Upper lobe of left lung (tissue), 6 donors: ENCODE results near the gene IFIT3. TPM values are rescaled to one million over a fixed set of nuclear protein-coding genes. Genes with fewer than 3 reads are reported as not detected.
"Not testable (repeated sequence)": the region's sequence is repeated elsewhere in the genome, so short reads cannot be mapped to it uniquely, and the experiment has no call there.

Experiments used
- ATAC-seq, 2 donors: fragments of 200-7000 bp; cut with Tn5 transposase; one replicate each; pipeline ENCODE4 v1.9.1; 2022; ENCODE audit warnings: mild to moderate bottlenecking in 2 of 2, moderate library complexity in 2 of 2; ENCODE audit not compliant: low FRiP score in 2 of 2
- DNase-seq, 2 donors: peaks; one replicate each; pipeline ENCODE4 v3.0.0-alpha.2; 2019 to 2020
- H3K27ac ChIP-seq, 4 donors: fragments of 200-600 bp; sonication (generic); one replicate each; pipeline ENCODE4 v1.5.1; 2016 to 2019
- H3K27me3 ChIP-seq, 4 donors: fragments of 200-600 bp; sonication (generic); one replicate each; pipeline ENCODE4 v1.5.1; 2017 to 2019
- H3K36me3 ChIP-seq, 4 donors: fragments of 200-600 bp; sonication (generic); one replicate each; pipeline ENCODE4 v1.5.1; 2016 to 2019
- H3K4me1 ChIP-seq, 4 donors: fragments of 200-600 bp; sonication (generic); one replicate each; pipeline ENCODE4 v1.5.1; 2018 to 2019
- H3K4me3 ChIP-seq, 4 donors: fragments of 200-600 bp; sonication (generic); one replicate each; pipeline ENCODE4 v1.5.1; 2017 to 2019; ENCODE audit warnings: mild to moderate bottlenecking in 2 of 4, moderate library complexity in 1 of 4
- H3K9me3 ChIP-seq, 4 donors: fragments of 200-600 bp; sonication (generic); one replicate each; pipeline ENCODE4 v1.5.1; 2018 to 2019
- CTCF ChIP-seq, 6 experiments: fragments of 450-650 bp in 4 of 6; fragments of 200-600 bp in 2 of 6; sonication (generic) in 2 of 6; IDR thresholded peaks; one replicate each; pipeline ENCODE4 v1.5.1; 2016 to 2019; ENCODE audit warnings: antibody characterized with exemption in 6 of 6
- EP300 ChIP-seq, 4 donors: sonication (generic); formaldehyde crosslinking; IDR thresholded peaks; one replicate each; pipeline ENCODE4 v1.5.1; 2017; ENCODE audit warnings: antibody characterized with exemption in 4 of 4, control low read depth in 2 of 4
- POLR2A ChIP-seq, 4 donors: fragments of 450-650 bp; IDR thresholded peaks; one replicate each; pipeline ENCODE4 v1.5.1; 2016 to 2017; ENCODE audit warnings: antibody characterized with exemption in 4 of 4, mild to moderate bottlenecking in 2 of 4
- POLR2AphosphoS5 ChIP-seq, 2 donors: sonication (generic); formaldehyde crosslinking; IDR thresholded peaks; one replicate each; pipeline ENCODE4 v1.5.1; 2017; ENCODE audit warnings: antibody characterized with exemption in 2 of 2
- WGBS, 2 donors: methylation state at CpG; one replicate each; pipeline ENCODE4 v1.1.5; 2017 to 2018; 5-methylcytosine and 5-hydroxymethylcytosine counted together
- total RNA-seq, 6 donors: library from RNA; depleted of rRNA in 4 of 6; stranded (reverse); fragments of >200 nt in 4 of 6; gene quantifications; one replicate each; pipeline versions ENCODE4 v1.1.0 to v1.2.1, GENCODE V29; 2016 to 2021
- donor health status: DM: no; HTN: no; CAD: no; lungs with moderate emphysema.
- donor health status: DM: no; HTN: yes; CAD: no; lungs with severe emphysema.

The IFIT3 gene
- total RNA-seq, 6 donors from 2014 or later = 27.2 to 81.9 (median 33.8) TPM

- H3K4me1 ChIP-seq = peaks cover 52 to 64% (median 58%) of the 10 kb centered on the region in 4 donors
- TF ChIP-seq POLR2A (IDR thresholded peaks at IDR 0.05) = no peak
- TF ChIP-seq POLR2AphosphoS5 (IDR thresholded peaks at IDR 0.05) = no peak
- no peak for TF ChIP-seq CTCF (IDR thresholded peaks at IDR 0.05)
- no peak for TF ChIP-seq EP300 (IDR thresholded peaks at IDR 0.05)
- peak overlapping the region in 3 of 4 donors; percentile 45 to 54 (median 50) for H3K4me3 ChIP-seq
- 70 to 85% methylated on average over 2 of the region's 2 CpGs for WGBS, 2 donors
- no peaks in the 10 kb centered on the region for H3K27me3 ChIP-seq
- H3K27ac ChIP-seq = peak overlapping the region; percentile 86 to 95 (median 90)
- no peaks in the 10 kb centered on the region for H3K36me3 ChIP-seq
- no peak for ATAC-seq
- no peak for DNase-seq
- no peaks in the 10 kb centered on the region for H3K9me3 ChIP-seq
Observed at GRCh38 chr10:89329151-89329550, 1.4 kb downstream of the IFIT3 start.

- not testable (repeated sequence) for DNase-seq, ATAC-seq, H3K4me3 ChIP-seq, H3K27me3 ChIP-seq, H3K9me3 ChIP-seq, H3K36me3 ChIP-seq
- Histone ChIP-seq H3K27ac (peak overlapping the region; percentile 22 to 95 (median 88)), H3K4me1 (peaks cover 58 to 72% (median 63%) of the 10 kb centered on the region in 4 donors)
- 54 to 56% methylated on average over 3 of the region's 3 CpGs for WGBS, 2 donors
Observed at GRCh38 chr10:89330014-89330413, 2.2 kb downstream of the IFIT3 start.

DNA sequence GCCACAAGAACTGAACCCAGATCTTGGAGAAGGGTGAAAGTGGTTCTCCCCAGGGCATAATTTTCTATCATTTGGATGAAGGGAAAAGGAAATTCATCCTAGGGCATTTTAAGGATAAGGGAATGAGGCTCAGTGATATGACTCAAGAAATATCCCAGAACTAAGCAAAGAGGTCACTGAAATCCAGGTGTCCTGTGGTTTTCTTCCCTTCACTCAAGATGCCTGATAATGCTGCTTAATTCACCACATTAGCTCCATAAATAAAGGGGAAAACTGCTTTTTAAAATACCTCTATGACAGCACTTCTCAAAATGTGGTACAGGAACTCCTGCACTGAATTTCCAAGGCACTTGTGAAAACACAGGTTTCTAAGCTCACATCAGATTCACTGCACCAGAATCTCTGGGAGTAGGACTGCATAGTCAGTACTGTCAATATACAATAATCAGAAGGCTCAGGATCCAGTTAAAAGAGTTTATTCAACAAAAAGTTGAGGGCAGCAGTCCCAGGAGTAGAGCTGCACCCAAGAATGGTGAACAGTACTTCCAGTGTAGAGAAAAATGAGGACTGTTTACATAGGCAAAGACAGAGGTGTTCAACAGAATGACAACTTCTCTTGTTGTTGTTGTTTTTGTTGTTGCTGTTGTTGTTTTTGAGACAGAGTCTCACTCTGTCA lies 2.9 kb downstream of the IFIT3 start:
- H3K27ac ChIP-seq = peak overlapping the region; percentile 22 to 95 (median 88)
- no peak overlapping the region for H3K4me3 ChIP-seq
- H3K9me3 ChIP-seq = no peaks in the 10 kb centered on the region
- DNase-seq (no peak), ATAC-seq (no peak)
- H3K4me1 ChIP-seq = peaks cover 59 to 79% (median 65%) of the 10 kb centered on the region in 4 donors
- H3K27me3 ChIP-seq = no peaks in the 10 kb centered on the region
- TF ChIP-seq POLR2AphosphoS5 (IDR thresholded peaks at IDR 0.05) (no peak), EP300 (IDR thresholded peaks at IDR 0.05) (no peak), CTCF (IDR thresholded peaks at IDR 0.05) (no peak), POLR2A (IDR thresholded peaks at IDR 0.05) (no peak)
- no peaks in the 10 kb centered on the region for H3K36me3 ChIP-seq

GRCh38 chr10:89331487-89332122 lies 3.8 kb downstream of the IFIT3 start:
- peak overlapping the region in 3 of 4 donors; percentile 35 to 54 (median 50) for H3K4me3 ChIP-seq

DNA sequence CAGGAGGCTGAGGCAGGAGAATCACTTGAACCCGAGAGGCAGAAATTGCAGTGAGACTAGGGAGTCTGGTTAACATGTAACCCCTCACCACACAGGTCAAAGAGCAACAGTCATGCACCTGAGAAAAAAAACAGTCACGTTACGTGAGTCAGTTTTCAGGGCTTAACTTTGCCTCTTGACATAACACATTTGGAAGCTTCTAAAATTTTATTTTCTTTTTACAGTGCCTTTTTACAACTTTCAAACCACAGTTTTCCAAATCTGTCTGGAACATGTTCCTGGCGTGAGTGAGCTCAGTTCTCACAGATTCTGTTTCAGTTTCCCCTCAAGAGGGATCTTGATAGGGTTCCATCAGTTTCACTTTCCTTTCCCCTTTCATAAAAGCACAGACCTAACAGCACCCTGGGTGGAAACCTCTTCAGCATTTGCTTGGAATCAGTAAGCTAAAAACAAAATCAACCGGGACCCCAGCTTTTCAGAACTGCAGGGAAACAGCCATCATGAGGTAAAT lies 4.4 kb downstream of the IFIT3 start:
- DNase-seq = no peak
- WGBS, 2 donors = 1 to 6% methylated on average over 5 of the region's 5 CpGs
- peak overlapping the region; percentile 80 to 95 (median 86) for H3K27ac ChIP-seq

More at GRCh38 chr10:89331487-89332122, 3.8 kb downstream of the IFIT3 start:
- H3K27me3 ChIP-seq, H3K9me3 ChIP-seq, ATAC-seq, DNase-seq, H3K36me3 ChIP-seq: not testable (repeated sequence)
- peaks cover 62 to 83% (median 66%) of the 10 kb centered on the region in 4 donors for H3K4me1 ChIP-seq
- peak overlapping the region; percentile 80 to 95 (median 86) for H3K27ac ChIP-seq
- 73 to 85% methylated on average over 14 of the region's 14 CpGs for WGBS, 2 donors

GRCh38 chr10:89335226-89335625 lies 7.4 kb downstream of the IFIT3 start:
- Histone ChIP-seq H3K9me3 (no peaks in the 10 kb centered on the region), H3K4me3 (no peak overlapping the region), H3K36me3 (peaks cover 0 to 27% (median 17%) of the 10 kb centered on the region in 4 donors), H3K27ac (peak overlapping the region in 2 of 4 donors; percentile 44 to 91), H3K27me3 (no peaks in the 10 kb centered on the region), H3K4me1 (peaks cover 39 to 58% (median 44%) of the 10 kb centered on the region in 4 donors)
- no peak for ATAC-seq
- DNase-seq = no peak
- TF ChIP-seq CTCF (IDR thresholded peaks at IDR 0.05) = no peak
- no peak for TF ChIP-seq POLR2AphosphoS5 (IDR thresholded peaks at IDR 0.05)
- WGBS, 2 donors = 90 to 94% methylated on average over 3 of the region's 3 CpGs

More for the DNA sequence above, 4.4 kb downstream of the IFIT3 start:
- Histone ChIP-seq H3K9me3 (no peaks in the 10 kb centered on the region), H3K27me3 (no peaks in the 10 kb centered on the region), H3K4me1 (peaks cover 59 to 81% (median 61%) of the 10 kb centered on the region in 4 donors), H3K4me3 (peak overlapping the region; percentile 23 to 54 (median 42)), H3K36me3 (no peaks in the 10 kb centered on the region)
- TF ChIP-seq POLR2A (IDR thresholded peaks at IDR 0.05) = peak in 2 of 4 donors; percentile 25 to 54
- TF ChIP-seq POLR2AphosphoS5 (IDR thresholded peaks at IDR 0.05) = no peak
- peak; percentile 71 to 76 for ATAC-seq
